ENCODE data around the gene ELAC1. TPM values are rescaled to one million over a fixed set of nuclear protein-coding genes. Genes with fewer than 3 reads are reported as not detected.

The ELAC1 gene
- total RNA-seq, 1 donor from 2014 or later = 14.0 TPM

DNA sequence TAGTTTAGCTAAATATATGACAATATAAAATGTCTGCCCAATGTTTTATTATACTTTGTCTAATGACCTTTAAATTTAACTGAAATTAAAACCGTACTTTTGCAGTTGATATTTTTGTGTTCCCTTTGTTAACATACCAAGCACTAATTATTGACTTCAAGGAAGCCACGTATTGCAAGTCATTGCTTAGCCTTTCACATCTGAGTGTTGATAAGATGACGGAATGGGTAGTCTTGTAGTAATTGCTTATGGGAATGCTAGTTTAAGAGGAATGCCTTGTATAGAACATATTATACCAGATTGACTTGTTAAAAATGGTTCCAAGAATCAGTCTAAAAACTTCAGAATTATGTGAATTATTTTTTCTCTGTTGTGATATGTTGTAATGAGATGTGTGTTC, 14.0 kb upstream of the ELAC1 start:
- POLR2A ChIA-PET = no interaction called here
- H3K9me3 Mint-ChIP-seq = no peaks in the 10 kb centered on the region

DNA sequence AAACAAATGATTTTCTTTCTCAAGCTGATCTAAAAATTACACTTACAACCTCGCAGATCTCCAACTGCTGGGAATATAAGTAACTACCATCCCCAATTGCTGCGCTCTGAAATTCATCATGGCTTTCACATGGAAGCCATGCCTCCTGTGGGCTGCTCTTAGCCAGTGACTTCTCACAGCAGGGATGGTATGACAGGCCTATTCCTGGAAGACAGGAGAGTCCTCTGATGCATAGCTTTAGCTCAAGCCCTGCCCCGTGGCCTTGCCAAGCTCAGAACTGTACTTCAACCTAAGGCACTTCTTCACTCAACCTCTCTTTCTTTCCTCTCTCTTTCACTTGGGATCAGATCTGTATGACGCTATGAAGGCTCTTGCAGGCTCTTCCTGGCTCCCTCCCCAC, 12.6 kb upstream of the ELAC1 start:
- DNase-seq (no peak), ATAC-seq (ENCODE audit: low read depth) (no peak)
- Mint-ChIP-seq H3K4me1 (no peaks in the 10 kb centered on the region), H3K27me3 (peaks cover 1% of the 10 kb centered on the region), H3K4me3 (no peak overlapping the region), H3K9me3 (no peaks in the 10 kb centered on the region), H3K27ac (no peak overlapping the region), H3K36me3 (ENCODE audit: low read depth) (no peaks in the 10 kb centered on the region)
- TF ChIP-seq, protein P1, sequence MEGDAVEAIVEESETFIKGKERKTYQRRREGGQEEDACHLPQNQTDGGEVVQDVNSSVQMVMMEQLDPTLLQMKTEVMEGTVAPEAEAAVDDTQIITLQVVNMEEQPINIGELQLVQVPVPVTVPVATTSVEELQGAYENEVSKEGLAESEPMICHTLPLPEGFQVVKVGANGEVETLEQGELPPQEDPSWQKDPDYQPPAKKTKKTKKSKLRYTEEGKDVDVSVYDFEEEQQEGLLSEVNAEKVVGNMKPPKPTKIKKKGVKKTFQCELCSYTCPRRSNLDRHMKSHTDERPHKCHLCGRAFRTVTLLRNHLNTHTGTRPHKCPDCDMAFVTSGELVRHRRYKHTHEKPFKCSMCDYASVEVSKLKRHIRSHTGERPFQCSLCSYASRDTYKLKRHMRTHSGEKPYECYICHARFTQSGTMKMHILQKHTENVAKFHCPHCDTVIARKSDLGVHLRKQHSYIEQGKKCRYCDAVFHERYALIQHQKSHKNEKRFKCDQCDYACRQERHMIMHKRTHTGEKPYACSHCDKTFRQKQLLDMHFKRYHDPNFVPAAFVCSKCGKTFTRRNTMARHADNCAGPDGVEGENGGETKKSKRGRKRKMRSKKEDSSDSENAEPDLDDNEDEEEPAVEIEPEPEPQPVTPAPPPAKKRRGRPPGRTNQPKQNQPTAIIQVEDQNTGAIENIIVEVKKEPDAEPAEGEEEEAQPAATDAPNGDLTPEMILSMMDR (IDR thresholded peaks at IDR 0.05) = no peak
- ChIA-PET POLR2A (no interaction called here), CTCF (no interaction called here)
- intact Hi-C loops (cut with micrococcal nuclease) = no loop called here

More for the DNA sequence above, 14.0 kb upstream of the ELAC1 start:
- Mint-ChIP-seq H3K4me3 (no peak overlapping the region), H3K27me3 (no peaks in the 10 kb centered on the region), H3K4me1 (no peaks in the 10 kb centered on the region), H3K27ac (no peak overlapping the region), H3K36me3 (ENCODE audit: low read depth) (no peaks in the 10 kb centered on the region)
- ATAC-seq (ENCODE audit: low read depth) (no peak), DNase-seq (no peak)
- intact Hi-C loops (cut with micrococcal nuclease) = no loop called here
- CTCF ChIA-PET = no interaction called here
- TF ChIP-seq, protein P1 (IDR thresholded peaks at IDR 0.05) = no peak

DNA sequence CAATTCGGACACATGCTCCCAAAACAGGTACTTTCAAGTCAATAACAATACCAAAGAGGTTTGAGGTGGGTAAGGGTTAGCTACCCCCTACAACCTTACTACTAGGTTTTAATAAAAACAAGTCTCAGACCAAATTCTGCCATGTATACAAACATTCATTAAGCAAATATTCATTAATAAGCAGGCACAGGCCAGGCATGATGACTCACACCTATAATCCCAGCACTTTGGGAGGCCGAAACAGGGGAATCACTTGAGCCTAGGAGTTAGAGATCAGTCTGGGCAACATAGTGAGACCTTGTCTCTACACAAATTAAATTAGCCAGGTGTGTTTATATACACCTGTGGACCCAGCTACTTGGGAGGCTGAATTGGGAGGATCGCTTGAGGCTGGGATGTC, 11.7 kb upstream of the ELAC1 start:
- CTCF ChIA-PET = no interaction called here
- H3K4me1 Mint-ChIP-seq = no peaks in the 10 kb centered on the region
- intact Hi-C loops (cut with micrococcal nuclease) = no loop called here
- no peak overlapping the region for H3K4me3 Mint-ChIP-seq
- H3K27me3 Mint-ChIP-seq = peaks cover 1% of the 10 kb centered on the region
- peaks cover 5% of the 10 kb centered on the region for H3K9me3 Mint-ChIP-seq
- DNase-seq = no peak
- ATAC-seq (ENCODE audit: low read depth) = no peak
- peaks cover 3% of the 10 kb centered on the region for H3K36me3 Mint-ChIP-seq (ENCODE audit: low read depth)
- POLR2A ChIA-PET = no interaction called here
- no peak overlapping the region for H3K27ac Mint-ChIP-seq
- TF ChIP-seq, protein P1 (IDR thresholded peaks at IDR 0.05) = no peak

GRCh38 chr18:50961974-50962373, 5.9 kb upstream of the ELAC1 start:
- no peaks in the 10 kb centered on the region for H3K4me1 Mint-ChIP-seq

DNA sequence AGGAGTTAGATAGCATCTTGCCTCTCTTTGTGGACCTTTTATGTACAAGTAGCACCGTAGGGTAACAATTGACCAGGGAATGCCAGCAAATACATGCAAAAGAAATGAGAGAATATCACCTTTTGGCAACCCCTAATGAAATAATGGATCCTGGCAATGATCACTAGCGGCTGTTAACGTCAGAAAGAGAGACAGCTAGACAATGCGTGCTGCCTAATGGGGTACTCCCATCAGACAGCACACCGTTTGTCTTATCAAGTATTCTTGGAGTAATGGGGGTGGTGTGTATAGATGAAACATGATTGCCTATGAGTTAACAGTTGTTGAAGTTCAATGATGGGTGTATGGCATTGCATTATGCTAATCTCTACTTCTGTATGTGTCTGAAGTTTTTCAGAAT, 1.6 kb downstream of the ELAC1 start:
- intact Hi-C loops (cut with micrococcal nuclease) = loop anchor here (2.0 to 5.0 kb wide), 4 partner anchors 17 to 682 kb away; partner anchors contain the start of genes CXXC1 and MEX3C
- DNase-seq (no peak), ATAC-seq (ENCODE audit: low read depth) (no peak)
- Mint-ChIP-seq H3K9me3 (no peaks in the 10 kb centered on the region), H3K36me3 (ENCODE audit: low read depth) (peaks cover 3% of the 10 kb centered on the region), H3K27me3 (no peaks in the 10 kb centered on the region), H3K4me3 (peak overlapping the region; percentile 92), H3K4me1 (peaks cover 11% of the 10 kb centered on the region), H3K27ac (peak overlapping the region; percentile 8)
- TF ChIP-seq, protein P1 (IDR thresholded peaks at IDR 0.05) = no peak
- ChIA-PET CTCF (no interaction called here), POLR2A (no interaction called here)

More at GRCh38 chr18:50961974-50962373, 5.9 kb upstream of the ELAC1 start:
- TF ChIP-seq, protein P1 (IDR thresholded peaks at IDR 0.05) = no peak
- Mint-ChIP-seq H3K27ac (no peak overlapping the region), H3K4me3 (no peak overlapping the region), H3K27me3 (peaks cover 1% of the 10 kb centered on the region), H3K36me3 (ENCODE audit: low read depth) (peaks cover 5% of the 10 kb centered on the region), H3K9me3 (peaks cover 24% of the 10 kb centered on the region)
- POLR2A ChIA-PET = no interaction called here
- CTCF ChIA-PET = no interaction called here
- intact Hi-C loops (cut with micrococcal nuclease) = no loop called here
- ATAC-seq (ENCODE audit: low read depth) = no peak
- no peak for DNase-seq
